GM19240 (cell line): Measurements from ENCODE around the gene PMCH.
"Not testable (repeated sequence)": the region's sequence is repeated elsewhere in the genome, so short reads cannot be mapped to it uniquely, and the experiment has no call there.

Experiments
- DNase-seq: peaks from one replicate; pipeline ENCODE4 v3.0.0; 2011; ENCODE audit warnings: low spot score; ENCODE audit not compliant: insufficient read length

The PMCH gene

GRCh38 chr12:102147062-102147587 is 50.5 kb downstream of the PMCH start:
- not testable (repeated sequence) for DNase-seq
